ENCODE results near the gene PLCD3. TPM values are rescaled to one million over a fixed set of nuclear protein-coding genes. Genes with fewer than 3 reads are reported as not detected.

PLCD3 gene
- total and polyA plus RNA-seq, 9 of the 15 experiments (the other 6 are each of a cell fraction or from before 2014, with no cell fraction given) = 0.20 to 22.6 (median 7.5) TPM

DNA sequence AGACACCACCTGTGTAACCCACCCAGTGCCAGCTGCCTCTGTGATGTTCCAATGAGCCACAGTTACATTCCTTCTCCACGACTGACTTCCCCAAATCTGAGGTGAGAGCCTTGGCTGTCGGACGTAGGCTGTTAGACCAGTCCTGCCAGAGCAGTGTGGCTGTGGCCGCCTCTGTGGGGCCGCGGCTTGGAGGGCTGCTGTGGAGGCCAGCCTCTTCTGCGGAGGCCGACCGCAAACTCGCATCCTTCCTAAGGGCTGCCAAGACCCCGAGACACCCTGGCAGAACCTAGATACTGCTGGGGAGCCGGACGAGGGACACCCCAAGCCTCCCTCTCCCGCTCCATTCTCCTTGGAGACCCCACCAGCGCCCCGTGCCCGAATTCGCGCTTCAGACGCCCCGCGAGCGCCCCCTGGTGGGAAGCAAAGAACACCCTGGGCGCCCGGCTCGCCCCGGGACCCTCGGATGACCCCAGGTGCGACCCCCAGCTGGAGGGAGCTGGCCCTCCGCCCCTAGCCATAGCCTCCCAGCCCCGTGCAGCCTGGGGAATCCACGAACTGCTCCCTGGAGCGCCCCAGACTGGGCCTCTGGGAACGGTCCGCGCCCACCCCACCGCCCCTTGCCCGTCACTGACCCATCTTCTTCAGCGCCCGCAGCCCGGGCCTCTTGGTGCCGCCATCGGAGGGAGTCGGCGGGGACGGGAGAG lies 547 bp downstream of the PLCD3 start (continued):
- TF ChIP-seq FOXM1 (IDR thresholded peaks at IDR 0.05; ENCODE audit: low read depth) = no peak
- no peak for TF ChIP-seq FOXM1 (CRISPR knock-in tag; IDR thresholded peaks at IDR 0.05; ENCODE audit: low read depth)
- no peak for TF ChIP-seq TOE1 (IDR thresholded peaks at IDR 0.05; ENCODE audit: borderline replicate concordance)
- TF ChIP-seq TOE1 (CRISPR knock-in tag; IDR thresholded peaks at IDR 0.05; ENCODE audit: borderline replicate concordance, low read depth) = no peak
- no peak for TF ChIP-seq SUPT5H (IDR thresholded peaks at IDR 0.05)
- TF ChIP-seq ZNF695 (CRISPR knock-in tag; IDR thresholded peaks at IDR 0.05) = no peak
- TF ChIP-seq, protein P1, sequence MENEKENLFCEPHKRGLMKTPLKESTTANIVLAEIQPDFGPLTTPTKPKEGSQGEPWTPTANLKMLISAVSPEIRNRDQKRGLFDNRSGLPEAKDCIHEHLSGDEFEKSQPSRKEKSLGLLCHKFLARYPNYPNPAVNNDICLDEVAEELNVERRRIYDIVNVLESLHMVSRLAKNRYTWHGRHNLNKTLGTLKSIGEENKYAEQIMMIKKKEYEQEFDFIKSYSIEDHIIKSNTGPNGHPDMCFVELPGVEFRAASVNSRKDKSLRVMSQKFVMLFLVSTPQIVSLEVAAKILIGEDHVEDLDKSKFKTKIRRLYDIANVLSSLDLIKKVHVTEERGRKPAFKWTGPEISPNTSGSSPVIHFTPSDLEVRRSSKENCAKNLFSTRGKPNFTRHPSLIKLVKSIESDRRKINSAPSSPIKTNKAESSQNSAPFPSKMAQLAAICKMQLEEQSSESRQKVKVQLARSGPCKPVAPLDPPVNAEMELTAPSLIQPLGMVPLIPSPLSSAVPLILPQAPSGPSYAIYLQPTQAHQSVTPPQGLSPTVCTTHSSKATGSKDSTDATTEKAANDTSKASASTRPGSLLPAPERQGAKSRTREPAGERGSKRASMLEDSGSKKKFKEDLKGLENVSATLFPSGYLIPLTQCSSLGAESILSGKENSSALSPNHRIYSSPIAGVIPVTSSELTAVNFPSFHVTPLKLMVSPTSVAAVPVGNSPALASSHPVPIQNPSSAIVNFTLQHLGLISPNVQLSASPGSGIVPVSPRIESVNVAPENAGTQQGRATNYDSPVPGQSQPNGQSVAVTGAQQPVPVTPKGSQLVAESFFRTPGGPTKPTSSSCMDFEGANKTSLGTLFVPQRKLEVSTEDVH (IDR thresholded peaks at IDR 0.05; ENCODE audit: low read depth, partially characterized antibody) = no peak
- no peak for TF ChIP-seq SRSF1 (IDR thresholded peaks at IDR 0.05; ENCODE audit: low read depth, low read length)
- no peak for TF ChIP-seq ZFX (CRISPR knock-in tag; IDR thresholded peaks at IDR 0.05)
- no peak for TF ChIP-seq E2F3 (CRISPR knock-in tag; IDR thresholded peaks at IDR 0.05)
- TF ChIP-seq CREB1 (IDR thresholded peaks at IDR 0.05) = no peak
- TF ChIP-seq CREB1 (CRISPR knock-in tag; IDR thresholded peaks at IDR 0.05) = no peak
- no peak for TF ChIP-seq HNRNPUL1 (IDR thresholded peaks at IDR 0.05; ENCODE audit: low read length)
- TF ChIP-seq ILF3 (IDR thresholded peaks at IDR 0.05; ENCODE audit: borderline replicate concordance) = no peak; the same call in 1 of the 2 replicates
- TF ChIP-seq GTF2A2 (tag; IDR thresholded peaks at IDR 0.05) = no peak
- no peak for TF ChIP-seq ZNF644 (tag; IDR thresholded peaks at IDR 0.05; ENCODE audit: low read depth)
- TF ChIP-seq, protein P2, sequence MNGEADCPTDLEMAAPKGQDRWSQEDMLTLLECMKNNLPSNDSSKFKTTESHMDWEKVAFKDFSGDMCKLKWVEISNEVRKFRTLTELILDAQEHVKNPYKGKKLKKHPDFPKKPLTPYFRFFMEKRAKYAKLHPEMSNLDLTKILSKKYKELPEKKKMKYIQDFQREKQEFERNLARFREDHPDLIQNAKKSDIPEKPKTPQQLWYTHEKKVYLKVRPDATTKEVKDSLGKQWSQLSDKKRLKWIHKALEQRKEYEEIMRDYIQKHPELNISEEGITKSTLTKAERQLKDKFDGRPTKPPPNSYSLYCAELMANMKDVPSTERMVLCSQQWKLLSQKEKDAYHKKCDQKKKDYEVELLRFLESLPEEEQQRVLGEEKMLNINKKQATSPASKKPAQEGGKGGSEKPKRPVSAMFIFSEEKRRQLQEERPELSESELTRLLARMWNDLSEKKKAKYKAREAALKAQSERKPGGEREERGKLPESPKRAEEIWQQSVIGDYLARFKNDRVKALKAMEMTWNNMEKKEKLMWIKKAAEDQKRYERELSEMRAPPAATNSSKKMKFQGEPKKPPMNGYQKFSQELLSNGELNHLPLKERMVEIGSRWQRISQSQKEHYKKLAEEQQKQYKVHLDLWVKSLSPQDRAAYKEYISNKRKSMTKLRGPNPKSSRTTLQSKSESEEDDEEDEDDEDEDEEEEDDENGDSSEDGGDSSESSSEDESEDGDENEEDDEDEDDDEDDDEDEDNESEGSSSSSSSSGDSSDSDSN (IDR thresholded peaks at IDR 0.05; ENCODE audit: borderline replicate concordance in 1 of 2, low read depth in 2 of 2, low read length in 2 of 2) = 0 out of 4 replicates have a peak, but pooled peaks have one; percentile 40 to 42
- TF ChIP-seq RBBP5 (IDR thresholded peaks at IDR 0.05; ENCODE audit: borderline replicate concordance, insufficient read depth, low read length, poor library complexity, severe bottlenecking) = no peak
- TF ChIP-seq PML (IDR thresholded peaks at IDR 0.05; ENCODE audit: low read length) = no peak
- TF ChIP-seq IRF2 (CRISPR knock-in tag; IDR thresholded peaks at IDR 0.05) = no peak
- no peak for TF ChIP-seq ZNF717 (CRISPR knock-in tag; IDR thresholded peaks at IDR 0.05)
- TF ChIP-seq, protein P3, sequence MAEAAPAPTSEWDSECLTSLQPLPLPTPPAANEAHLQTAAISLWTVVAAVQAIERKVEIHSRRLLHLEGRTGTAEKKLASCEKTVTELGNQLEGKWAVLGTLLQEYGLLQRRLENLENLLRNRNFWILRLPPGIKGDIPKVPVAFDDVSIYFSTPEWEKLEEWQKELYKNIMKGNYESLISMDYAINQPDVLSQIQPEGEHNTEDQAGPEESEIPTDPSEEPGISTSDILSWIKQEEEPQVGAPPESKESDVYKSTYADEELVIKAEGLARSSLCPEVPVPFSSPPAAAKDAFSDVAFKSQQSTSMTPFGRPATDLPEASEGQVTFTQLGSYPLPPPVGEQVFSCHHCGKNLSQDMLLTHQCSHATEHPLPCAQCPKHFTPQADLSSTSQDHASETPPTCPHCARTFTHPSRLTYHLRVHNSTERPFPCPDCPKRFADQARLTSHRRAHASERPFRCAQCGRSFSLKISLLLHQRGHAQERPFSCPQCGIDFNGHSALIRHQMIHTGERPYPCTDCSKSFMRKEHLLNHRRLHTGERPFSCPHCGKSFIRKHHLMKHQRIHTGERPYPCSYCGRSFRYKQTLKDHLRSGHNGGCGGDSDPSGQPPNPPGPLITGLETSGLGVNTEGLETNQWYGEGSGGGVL (CRISPR knock-in tag; IDR thresholded peaks at IDR 0.05) = no peak
- TF ChIP-seq ARHGAP35 (IDR thresholded peaks at IDR 0.05; ENCODE audit: partially characterized antibody) = no peak
- no peak for TF ChIP-seq SLC30A9 (CRISPR knock-in tag; IDR thresholded peaks at IDR 0.05)

All from K562 (cell line).